ENCODE results near the gene GFY. TPM values are rescaled to one million over a fixed set of nuclear protein-coding genes. Genes with fewer than 3 reads are reported as not detected.

Gene GFY
- total and polyA plus RNA-seq, 9 of the 15 experiments (the other 6 are each of a cell fraction or from before 2014, with no cell fraction given): 0.06 to 0.40 (median 0.19) TPM; not detected in 3

- TF ChIP-seq ZKSCAN8 (CRISPR knock-in tag; IDR thresholded peaks at IDR 0.05) (no peak), WHSC1 (IDR thresholded peaks at IDR 0.05; ENCODE audit: low read length) (no peak), HNRNPLL (IDR thresholded peaks at IDR 0.05; ENCODE audit: low read depth, low read length, poor library complexity, severe bottlenecking) (no peak), LCOR (CRISPR knock-in tag; IDR thresholded peaks at IDR 0.05) (peak; percentile 60; the same call in 1 of the 2 replicates), KDM1A (IDR thresholded peaks at IDR 0.05) (no peak), NR4A1 (CRISPR knock-in tag; IDR thresholded peaks at IDR 0.05) (no peak), NR4A1 (tag; IDR thresholded peaks at IDR 0.05) (0 out of 2 replicates have a peak, but pooled peaks have one; percentile 36), ELF4 (CRISPR knock-in tag; IDR thresholded peaks at IDR 0.05) (no peak), XRCC4 (IDR thresholded peaks at IDR 0.05; ENCODE audit: extremely low read depth, insufficient read depth, insufficient read length) (no peak), U2AF2 (optimal IDR thresholded peaks at IDR 0.05; ENCODE audit: low read depth, low read length) (no peak), MLX (CRISPR knock-in tag; conservative IDR thresholded peaks at IDR 0.05) (no peak), ZNF143 (CRISPR knock-in tag; IDR thresholded peaks at IDR 0.05) (peak; percentile 99), CHCHD3 (CRISPR knock-in tag; IDR thresholded peaks at IDR 0.05) (no peak), ELF2 (CRISPR knock-in tag; IDR thresholded peaks at IDR 0.05) (peak; percentile 53; the same call in 1 of the 2 replicates), PHF20 (IDR thresholded peaks at IDR 0.05; ENCODE audit: partially characterized antibody) (no peak), POLR2B (IDR thresholded peaks at IDR 0.05; ENCODE audit: low read depth, partially characterized antibody) (no peak), PML (IDR thresholded peaks at IDR 0.05; ENCODE audit: low read length) (no peak), ZNF609 (CRISPR knock-in tag; IDR thresholded peaks at IDR 0.05; ENCODE audit: borderline replicate concordance) (peak; percentile 26; the same call in 1 of the 2 replicates), E2F5 (CRISPR knock-in tag; IDR thresholded peaks at IDR 0.05) (no peak)
- TF ChIP-seq, protein P1, sequence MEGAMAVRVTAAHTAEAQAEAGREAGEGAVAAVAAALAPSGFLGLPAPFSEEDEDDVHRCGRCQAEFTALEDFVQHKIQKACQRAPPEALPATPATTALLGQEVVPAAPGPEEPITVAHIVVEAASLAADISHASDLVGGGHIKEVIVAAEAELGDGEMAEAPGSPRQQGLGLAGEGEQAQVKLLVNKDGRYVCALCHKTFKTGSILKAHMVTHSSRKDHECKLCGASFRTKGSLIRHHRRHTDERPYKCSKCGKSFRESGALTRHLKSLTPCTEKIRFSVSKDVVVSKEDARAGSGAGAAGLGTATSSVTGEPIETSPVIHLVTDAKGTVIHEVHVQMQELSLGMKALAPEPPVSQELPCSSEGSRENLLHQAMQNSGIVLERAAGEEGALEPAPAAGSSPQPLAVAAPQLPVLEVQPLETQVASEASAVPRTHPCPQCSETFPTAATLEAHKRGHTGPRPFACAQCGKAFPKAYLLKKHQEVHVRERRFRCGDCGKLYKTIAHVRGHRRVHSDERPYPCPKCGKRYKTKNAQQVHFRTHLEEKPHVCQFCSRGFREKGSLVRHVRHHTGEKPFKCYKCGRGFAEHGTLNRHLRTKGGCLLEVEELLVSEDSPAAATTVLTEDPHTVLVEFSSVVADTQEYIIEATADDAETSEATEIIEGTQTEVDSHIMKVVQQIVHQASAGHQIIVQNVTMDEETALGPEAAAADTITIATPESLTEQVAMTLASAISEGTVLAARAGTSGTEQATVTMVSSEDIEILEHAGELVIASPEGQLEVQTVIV (CRISPR knock-in tag; IDR thresholded peaks at IDR 0.05; ENCODE audit: borderline replicate concordance): no peak
Measured at GRCh38 chr19:49443366-49444099, 18.3 kb downstream of the GFY start (continued).
